HepG2 (cell line): ENCODE measurements around the gene GRIK4. TPM values are rescaled to one million over a fixed set of nuclear protein-coding genes. Genes with fewer than 3 reads are reported as not detected.

Experiments
- ATAC-seq: fragments of 200-7000 bp; cut with Tn5 transposase; 3 replicates; pipeline ENCODE4 v1.9.1; 2020; ENCODE audit warnings: mild to moderate bottlenecking, moderate library complexity
- BruUV-seq: library from RNA; stranded (reverse); fragments of 400-500 nt; replicated peaks from 2 replicates; lab custom pipeline; 2021; lab: Mats Ljungman, UMichigan
- CTCF ChIA-PET: fragments of 300-600 bp; formaldehyde crosslinking; extraction: SDS; loops from one replicate; lab custom pipeline; 2021; ENCODE audit warnings: low total read pairs, inconsistent platforms, low intra/inter-chr PET ratio; lab: Yijun Ruan, JAX
- POLR2A ChIA-PET: fragments of 350-600 bp; sonication (Branson Sonifier 250); formaldehyde crosslinking; loops from one replicate; lab custom pipeline; 2020; ENCODE audit warnings: antibody characterized with exemption, inconsistent platforms; lab: Yijun Ruan, JAX
- DNase-seq: peaks from one replicate; pipeline ENCODE4 v3.0.0-alpha.2; 2015; ENCODE audit warnings: low spot score
- FAIRE-seq: peaks from 3 replicates; lab custom pipeline; 2011; peaks lifted over from hg19 to GRCh38; lab: Jason Lieb, UNC
- H2AFZ ChIP-seq: one replicate; pipeline ENCODE4 v1.6.1; 2011; ENCODE audit warnings: low read length, inconsistent platforms
- H3K27ac ChIP-seq: fragments of 300-600 bp; 3 replicates; pipeline ENCODE4 v1.8.0; 2011; ENCODE audit warnings: mixed run types, mild to moderate bottlenecking, mixed read lengths, low read length, inconsistent platforms; ENCODE audit not compliant: insufficient read depth; ENCODE audit errors: extremely low read length
- H3K27me3 ChIP-seq, 2 experiments: fragments of 200-600 bp in 1 of 2; 2 replicates in 1 of 2; 3 replicates in 1 of 2; pipeline versions ENCODE4 v1.6.0 to v1.8.0; 2011; ENCODE audit warnings: low read length in 2 of 2, mild to moderate bottlenecking in 2 of 2, moderate library complexity in 2 of 2, inconsistent platforms in 1 of 2; ENCODE audit not compliant: insufficient read depth in 2 of 2, control insufficient read depth in 1 of 2
- H3K36me3 ChIP-seq, 2 experiments: fragments of 200-600 bp in 1 of 2; replicated peaks in 1 of 2; 2 replicates in 1 of 2; 3 replicates in 1 of 2; pipeline versions ENCODE4 v1.5.1 to v1.8.0; 2011; ENCODE audit warnings: low read length in 2 of 2, inconsistent platforms in 1 of 2; ENCODE audit not compliant: insufficient read depth in 2 of 2, control insufficient read depth in 1 of 2
- H3K4me1 ChIP-seq: 2 replicates; pipeline ENCODE4 v1.5.1; 2012; ENCODE audit warnings: low read length, inconsistent platforms; ENCODE audit not compliant: insufficient read depth
- H3K4me2 ChIP-seq: 2 replicates; pipeline ENCODE4 v1.6.0; 2011; ENCODE audit warnings: low read depth, low read length, inconsistent platforms
- H3K4me3 ChIP-seq, 3 experiments: fragments of 200-600 bp in 1 of 3; sonication (generic), shearing (Covaris generic) in 1 of 3; replicated peaks in 1 of 3; 2 replicates each; pipeline ENCODE4 v1.5.1; 2011 to 2016; ENCODE audit warnings: low read length in 3 of 3, inconsistent platforms in 2 of 3, low read depth in 2 of 3, mild to moderate bottlenecking in 2 of 3, control low read depth in 1 of 3, mixed read lengths in 1 of 3; ENCODE audit not compliant: insufficient read depth in 1 of 3
- H3K79me2 ChIP-seq: one replicate; pipeline ENCODE4 v1.6.1; 2011; ENCODE audit warnings: low read length, inconsistent platforms; ENCODE audit not compliant: insufficient read depth
- H3K9ac ChIP-seq: 2 replicates; pipeline ENCODE4 v1.6.0; 2011; ENCODE audit warnings: mild to moderate bottlenecking, low read depth, low read length, inconsistent platforms; ENCODE audit not compliant: insufficient read depth
- H3K9me3 ChIP-seq: 2 replicates; pipeline ENCODE4 v1.5.1; 2012; ENCODE audit warnings: mild to moderate bottlenecking, low read length
- H4K20me1 ChIP-seq: 2 replicates; pipeline ENCODE4 v1.6.0; 2011; ENCODE audit warnings: inconsistent platforms, mild to moderate bottlenecking, low read length, moderate library complexity; ENCODE audit not compliant: insufficient read depth
- FOXA1 ChIP-seq, 2 experiments: fragments of 450-650 bp in 1 of 2; sonication (generic) in 1 of 2; formaldehyde crosslinking in 1 of 2; IDR thresholded peaks; 2 replicates each; pipeline versions ENCODE4 v1.4.0 to v1.6.1; 2016 to 2020; ENCODE audit warnings: missing genetic modification reagents in 1 of 2
- KAT7 ChIP-seq: IDR thresholded peaks from 2 replicates; pipeline ENCODE4 v1.6.1; 2018; ENCODE audit warnings: borderline replicate concordance, missing compliant biosample characterization
- LRRFIP1 ChIP-seq: sonication (generic); formaldehyde crosslinking; conservative IDR thresholded peaks from 2 replicates; pipeline ENCODE4 v1.4.0; 2020; ENCODE audit warnings: missing genetic modification reagents
- MAFF ChIP-seq: IDR thresholded peaks from 2 replicates; pipeline ENCODE4 v1.6.1; 2011; ENCODE audit warnings: low read depth, low read length, improper control_type of control experiment
- MATR3 ChIP-seq: sonication (generic); formaldehyde crosslinking; IDR thresholded peaks from 2 replicates; pipeline ENCODE4 v1.4.0; 2020; ENCODE audit warnings: missing genetic modification reagents
- MTA3 ChIP-seq: sonication (generic); formaldehyde crosslinking; IDR thresholded peaks from 2 replicates; pipeline ENCODE4 v1.4.0; 2020; ENCODE audit warnings: missing genetic modification reagents
- PATZ1 ChIP-seq: sonication (generic); formaldehyde crosslinking; IDR thresholded peaks from 2 replicates; pipeline ENCODE4 v1.4.0; 2020; ENCODE audit warnings: missing genetic modification reagents
- PPARG ChIP-seq: conservative IDR thresholded peaks from 2 replicates; pipeline ENCODE4 v1.6.1; 2016; ENCODE audit warnings: missing biosample characterization, missing genetic modification reagents
- RFX5 ChIP-seq: IDR thresholded peaks from 2 replicates; pipeline ENCODE4 v1.6.1; 2011; ENCODE audit warnings: low read depth, low read length, improper control_type of control experiment
- THAP7 ChIP-seq: sonication (generic); formaldehyde crosslinking; IDR thresholded peaks from 2 replicates; pipeline ENCODE4 v1.8.1; 2023; ENCODE audit warnings: mild to moderate bottlenecking, missing genetic modification reagents
- ZNF570 ChIP-seq: sonication (generic); formaldehyde crosslinking; IDR thresholded peaks from 2 replicates; pipeline ENCODE4 v1.4.0; 2020; ENCODE audit warnings: mild to moderate bottlenecking, missing genetic modification reagents, borderline replicate concordance
- ZNF766 ChIP-seq: sonication (generic); formaldehyde crosslinking; IDR thresholded peaks from 2 replicates; pipeline ENCODE4 v1.5.0; 2020; ENCODE audit warnings: missing genetic modification reagents, borderline replicate concordance
- ZNF777 ChIP-seq: sonication (generic); formaldehyde crosslinking; IDR thresholded peaks from 2 replicates; pipeline ENCODE4 v1.4.0; 2020; ENCODE audit warnings: missing genetic modification reagents
- WGBS: methylation state at CpG from one replicate; pipeline ENCODE4 v1.1.6; 2017; ENCODE audit warnings: low lambda C conversion rate; 5-methylcytosine and 5-hydroxymethylcytosine counted together
- in situ Hi-C: cut with HindIII; loops from 2 replicates; pipeline ENCODE4 v1.10.0; 2017; ENCODE audit warnings: low pct_unique_long_range_greater_than_20kb; ENCODE audit not compliant: extremely low pct_ligation_motif_present
- intact Hi-C: fragments of 100-400 bp; cut with micrococcal nuclease; formaldehyde crosslinking; loops from one replicate; pipeline ENCODE4 v1.10.0; 2022; ENCODE audit not compliant: unreplicated experiment
- polyA plus RNA-seq, 8 experiments: library from polyadenylated mRNA; depleted of rRNA in 3 of 8; stranded (reverse) in 7 of 8; unstranded in 1 of 8; fragments of >200 nt; fragmentation: Illumina TruSeq in 4 of 8; extraction: Trizol in 4 of 8; gene quantifications; 2 replicates each; pipeline versions ENCODE4 v1.2.1 to v1.2.3, GENCODE V29; 2011 to 2016; ENCODE audit warnings: low read depth in 4 of 8, missing spikeins in 1 of 8, mixed read lengths in 1 of 8; ENCODE audit not compliant: insufficient read depth in 1 of 8
- total RNA-seq, 5 experiments: library from RNA; depleted of rRNA; stranded (reverse); fragments of >200 nt; fragmentation: Illumina TruSeq; extraction: Trizol; gene quantifications; 2 replicates each; pipeline ENCODE4 v1.2.3, GENCODE V29; 2016; ENCODE audit warnings: low read depth in 1 of 5

Gene GRIK4
- total and polyA plus RNA-seq, 2 of the 13 experiments (the other 11 are each of a cell fraction or from before 2014, with no cell fraction given) = 0.04 to 0.07 TPM

GRCh38 chr11:120649316-120649715, 137.8 kb downstream of the GRIK4 start:
- POLR2A ChIA-PET = no interaction called here
- H3K79me2 ChIP-seq = no peaks in the 10 kb centered on the region
- no peak overlapping the region for H3K27ac ChIP-seq
- peaks cover 3% of the 10 kb centered on the region; the same call in 1 of the 2 replicates for H4K20me1 ChIP-seq
- WGBS = 41% methylated on average over 4 of the region's 5 CpGs
- no peak overlapping the region for H2AFZ ChIP-seq
- in situ Hi-C loops (no loop called here), intact Hi-C loops (no loop called here)
- CTCF ChIA-PET = no interaction called here
- no peak overlapping the region for H3K9ac ChIP-seq
- H3K36me3 ChIP-seq = no peaks in the 10 kb centered on the region
- ATAC-seq = no peak
- no peak for DNase-seq
- no peaks in the 10 kb centered on the region for H3K9me3 ChIP-seq
- FAIRE-seq = no peak
- peaks cover 0 to 18% of the 10 kb centered on the region in 2 experiments; a peak in 3 of 5 replicates for H3K27me3 ChIP-seq
- H3K4me1 ChIP-seq = no peaks in the 10 kb centered on the region
- no TSS peak for BruUV-seq
- TF ChIP-seq FOXA1 (IDR thresholded peaks at IDR 0.05) = no peak
- no peak for TF ChIP-seq FOXA1 (CRISPR knock-in tag; IDR thresholded peaks at IDR 0.05)
- no peak for TF ChIP-seq RFX5
- no peak for TF ChIP-seq ZNF570
- no peak for TF ChIP-seq MTA3
- TF ChIP-seq PATZ1 (CRISPR knock-in tag) = no peak
- no peak for TF ChIP-seq MATR3
- no peak for TF ChIP-seq PPARG
- no peak for TF ChIP-seq LRRFIP1 (CRISPR knock-in tag)
- TF ChIP-seq KAT7 (CRISPR knock-in tag) = no peak
- no peak for TF ChIP-seq THAP7
- no peak for TF ChIP-seq MAFF
- TF ChIP-seq ZNF766 = no peak
- TF ChIP-seq ZNF777 (CRISPR knock-in tag) = no peak
- H3K4me3 ChIP-seq = no peak overlapping the region
- H3K4me2 ChIP-seq = no peak overlapping the region
